ENCODE measurements around the gene LIFR. TPM values are rescaled to one million over a fixed set of nuclear protein-coding genes. Genes with fewer than 3 reads are reported as not detected.

The LIFR gene
- total and polyA plus RNA-seq, 2 experiments from 2014 or later, result 50.2 to 83.8 TPM

DNA sequence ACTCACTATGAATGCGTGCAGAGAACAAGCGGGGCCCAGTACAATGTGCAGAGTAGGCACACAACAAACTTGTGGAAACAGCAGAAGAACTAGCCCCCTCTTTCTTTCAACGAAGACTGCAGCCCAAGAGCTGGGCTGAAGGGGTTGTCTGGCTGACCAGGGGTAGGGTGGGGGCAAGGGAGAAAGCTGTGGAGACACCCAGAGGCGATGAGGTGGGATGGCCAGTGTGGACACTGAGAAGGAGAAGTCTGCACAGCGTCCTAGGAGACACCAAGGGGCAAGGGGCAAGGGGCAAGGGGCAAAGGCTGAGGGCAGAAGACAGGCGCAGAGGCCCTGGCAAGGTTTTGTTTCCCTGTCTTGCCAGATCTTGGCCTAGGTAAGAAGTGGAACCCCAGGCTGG is 62.3 kb downstream of the LIFR start:
- Histone ChIP-seq H3K79me2 (no peaks in the 10 kb centered on the region), H3K4me1 (ENCODE audit: insufficient read depth) (no peaks in the 10 kb centered on the region), H3K4me3 (no peak overlapping the region), H3K9me3 (ENCODE audit: low read depth) (no peaks in the 10 kb centered on the region), H3K4me2 (no peak overlapping the region), H4K20me1 (ENCODE audit: insufficient read depth, poor library complexity, severe bottlenecking) (no peaks in the 10 kb centered on the region), H3K36me3 (replicated peaks; ENCODE audit: insufficient read depth, low read depth) (no peaks in the 10 kb centered on the region), H3K27ac (no peak overlapping the region), H3K27me3 (no peaks in the 10 kb centered on the region), H3K9me2 (replicated peaks; ENCODE audit: insufficient read depth) (no peaks in the 10 kb centered on the region), H2AFZ (no peak overlapping the region)
- TF ChIP-seq, protein P1, sequence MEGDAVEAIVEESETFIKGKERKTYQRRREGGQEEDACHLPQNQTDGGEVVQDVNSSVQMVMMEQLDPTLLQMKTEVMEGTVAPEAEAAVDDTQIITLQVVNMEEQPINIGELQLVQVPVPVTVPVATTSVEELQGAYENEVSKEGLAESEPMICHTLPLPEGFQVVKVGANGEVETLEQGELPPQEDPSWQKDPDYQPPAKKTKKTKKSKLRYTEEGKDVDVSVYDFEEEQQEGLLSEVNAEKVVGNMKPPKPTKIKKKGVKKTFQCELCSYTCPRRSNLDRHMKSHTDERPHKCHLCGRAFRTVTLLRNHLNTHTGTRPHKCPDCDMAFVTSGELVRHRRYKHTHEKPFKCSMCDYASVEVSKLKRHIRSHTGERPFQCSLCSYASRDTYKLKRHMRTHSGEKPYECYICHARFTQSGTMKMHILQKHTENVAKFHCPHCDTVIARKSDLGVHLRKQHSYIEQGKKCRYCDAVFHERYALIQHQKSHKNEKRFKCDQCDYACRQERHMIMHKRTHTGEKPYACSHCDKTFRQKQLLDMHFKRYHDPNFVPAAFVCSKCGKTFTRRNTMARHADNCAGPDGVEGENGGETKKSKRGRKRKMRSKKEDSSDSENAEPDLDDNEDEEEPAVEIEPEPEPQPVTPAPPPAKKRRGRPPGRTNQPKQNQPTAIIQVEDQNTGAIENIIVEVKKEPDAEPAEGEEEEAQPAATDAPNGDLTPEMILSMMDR (IDR thresholded peaks at IDR 0.05; ENCODE audit: poor library complexity), result no peak
- TF ChIP-seq EZH2 (IDR thresholded peaks at IDR 0.05; ENCODE audit: borderline replicate concordance) (no peak), EZH2phosphoT487 (IDR thresholded peaks at IDR 0.05; ENCODE audit: low read depth, severe bottlenecking, unreplicated experiment) (no peak)
- 96% methylated on average over 6 of the region's 6 CpGs for WGBS (ENCODE audit: low lambda C conversion rate, missing lambda C conversion rate)
- no peak for DNase-seq (ENCODE audit: low spot score)

GRCh38 chr5:38483805-38484398 is 72.5 kb downstream of the LIFR start:
- Histone ChIP-seq H3K9me3 (ENCODE audit: low read depth) (no peaks in the 10 kb centered on the region), H2AFZ (no peak overlapping the region), H3K4me3 (no peak overlapping the region), H3K27ac (no peak overlapping the region), H3K79me2 (no peaks in the 10 kb centered on the region), H4K20me1 (ENCODE audit: insufficient read depth, poor library complexity, severe bottlenecking) (no peaks in the 10 kb centered on the region), H3K27me3 (no peaks in the 10 kb centered on the region), H3K9me2 (replicated peaks; ENCODE audit: insufficient read depth) (no peaks in the 10 kb centered on the region), H3K4me1 (ENCODE audit: insufficient read depth) (peaks cover 12% of the 10 kb centered on the region), H3K36me3 (replicated peaks; ENCODE audit: insufficient read depth, low read depth) (no peaks in the 10 kb centered on the region), H3K4me2 (no peak overlapping the region)
- no peak for TF ChIP-seq EZH2 (IDR thresholded peaks at IDR 0.05; ENCODE audit: borderline replicate concordance)
- TF ChIP-seq, protein P1 (IDR thresholded peaks at IDR 0.05; ENCODE audit: poor library complexity), result no peak
- no peak for TF ChIP-seq EZH2phosphoT487 (IDR thresholded peaks at IDR 0.05; ENCODE audit: low read depth, severe bottlenecking, unreplicated experiment)
- no peak for DNase-seq (ENCODE audit: low spot score)
- 96% methylated on average over 10 of the region's 10 CpGs for WGBS (ENCODE audit: low lambda C conversion rate, missing lambda C conversion rate)

DNA sequence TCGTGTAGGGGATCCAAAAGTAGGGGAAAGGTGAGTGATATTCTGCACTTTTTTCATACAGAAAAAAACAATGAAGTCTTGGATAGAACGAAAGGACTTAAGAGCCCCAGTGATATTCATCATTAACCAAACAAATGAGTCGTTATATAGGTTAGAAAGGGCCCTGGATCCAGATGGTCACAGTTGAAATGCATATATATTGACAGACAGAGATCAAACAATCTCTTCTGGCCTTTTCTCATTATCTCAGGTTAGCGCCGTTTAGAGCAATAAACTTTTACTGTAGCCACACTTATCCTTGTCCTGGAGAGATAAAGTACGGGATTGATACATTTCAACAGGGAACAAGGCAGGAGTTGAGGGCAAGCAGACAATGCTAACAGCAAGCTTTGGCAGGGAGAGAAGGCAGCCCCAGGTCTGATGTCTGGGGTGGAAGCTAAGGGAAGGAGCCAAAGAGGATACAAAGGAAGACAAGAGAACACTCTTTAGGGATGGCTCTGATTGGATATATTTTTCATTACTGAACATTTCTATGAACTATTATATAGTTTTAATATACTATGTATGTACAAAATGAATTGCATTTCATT is 77.0 kb downstream of the LIFR start:
- Histone ChIP-seq H3K9me3 (ENCODE audit: low read depth) (no peaks in the 10 kb centered on the region), H3K27me3 (no peaks in the 10 kb centered on the region), H3K4me1 (ENCODE audit: insufficient read depth) (peaks cover 14% of the 10 kb centered on the region), H3K79me2 (no peaks in the 10 kb centered on the region), H3K4me2 (peak overlapping the region; percentile 26), H3K27ac (no peak overlapping the region), H3K4me3 (no peak overlapping the region), H3K36me3 (replicated peaks; ENCODE audit: insufficient read depth, low read depth) (no peaks in the 10 kb centered on the region), H3K9me2 (replicated peaks; ENCODE audit: insufficient read depth) (no peaks in the 10 kb centered on the region), H2AFZ (no peak overlapping the region), H4K20me1 (ENCODE audit: insufficient read depth, poor library complexity, severe bottlenecking) (no peaks in the 10 kb centered on the region)
- TF ChIP-seq EZH2 (IDR thresholded peaks at IDR 0.05; ENCODE audit: borderline replicate concordance) (no peak), EZH2phosphoT487 (IDR thresholded peaks at IDR 0.05; ENCODE audit: low read depth, severe bottlenecking, unreplicated experiment) (no peak)
- TF ChIP-seq, protein P1 (IDR thresholded peaks at IDR 0.05; ENCODE audit: poor library complexity), result no peak
- WGBS (ENCODE audit: low lambda C conversion rate, missing lambda C conversion rate), result 21% methylated on average over 6 of the region's 6 CpGs
- no peak for DNase-seq (ENCODE audit: low spot score)

All from hepatocyte (in vitro differentiated cells).